Tibial nerve (tissue), 4 donors: ENCODE data around the gene RPS6KL1.

Source experiments
- EP300 ChIP-seq, 2 donors: sonication (generic); formaldehyde crosslinking; IDR thresholded peaks; one replicate each; pipeline ENCODE4 v1.6.1; 2017; ENCODE audit warnings: antibody characterized with exemption in 2 of 2, mild to moderate bottlenecking in 1 of 2
- POLR2A ChIP-seq, 2 donors: fragments of 450-650 bp; IDR thresholded peaks; one replicate each; pipeline ENCODE4 v1.6.1; 2017; ENCODE audit warnings: antibody characterized with exemption in 2 of 2, mild to moderate bottlenecking in 2 of 2, moderate library complexity in 2 of 2
- TF ChIP-seq, protein P1 (sequence below), 5 experiments: fragments of 200-600 bp in 3 of 5; fragments of 450-650 bp in 2 of 5; sonication (generic) in 3 of 5; IDR thresholded peaks; one replicate each; pipeline ENCODE4 v1.5.1; 2016 to 2019; ENCODE audit warnings: antibody characterized with exemption in 5 of 5, mild to moderate bottlenecking in 3 of 5, moderate library complexity in 2 of 5

DNA sequence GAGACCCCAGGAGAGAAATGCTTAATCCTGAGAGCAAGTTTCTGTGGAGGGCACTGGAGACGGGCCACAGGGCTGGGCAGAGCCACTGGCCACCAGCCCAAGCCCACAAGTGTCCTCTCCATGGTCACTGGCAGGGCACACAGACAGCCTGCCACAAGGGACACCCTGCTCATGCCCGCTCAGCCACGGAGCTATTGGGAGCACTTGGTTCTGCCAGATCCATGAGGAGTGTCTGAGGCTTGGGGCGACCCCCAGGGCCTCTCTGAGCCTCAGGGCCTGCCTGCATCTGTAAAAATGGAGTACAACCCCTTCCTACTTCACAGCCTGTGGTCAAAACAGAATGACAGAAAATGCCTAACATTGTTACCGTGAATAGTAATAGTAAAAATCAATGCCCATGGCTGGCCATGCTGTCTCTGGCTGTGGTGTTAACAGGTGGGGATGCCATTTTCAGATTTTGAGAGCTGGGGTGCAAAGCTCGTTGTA is 29.2 kb upstream of the RPS6KL1 start:
- TF ChIP-seq, protein P1, sequence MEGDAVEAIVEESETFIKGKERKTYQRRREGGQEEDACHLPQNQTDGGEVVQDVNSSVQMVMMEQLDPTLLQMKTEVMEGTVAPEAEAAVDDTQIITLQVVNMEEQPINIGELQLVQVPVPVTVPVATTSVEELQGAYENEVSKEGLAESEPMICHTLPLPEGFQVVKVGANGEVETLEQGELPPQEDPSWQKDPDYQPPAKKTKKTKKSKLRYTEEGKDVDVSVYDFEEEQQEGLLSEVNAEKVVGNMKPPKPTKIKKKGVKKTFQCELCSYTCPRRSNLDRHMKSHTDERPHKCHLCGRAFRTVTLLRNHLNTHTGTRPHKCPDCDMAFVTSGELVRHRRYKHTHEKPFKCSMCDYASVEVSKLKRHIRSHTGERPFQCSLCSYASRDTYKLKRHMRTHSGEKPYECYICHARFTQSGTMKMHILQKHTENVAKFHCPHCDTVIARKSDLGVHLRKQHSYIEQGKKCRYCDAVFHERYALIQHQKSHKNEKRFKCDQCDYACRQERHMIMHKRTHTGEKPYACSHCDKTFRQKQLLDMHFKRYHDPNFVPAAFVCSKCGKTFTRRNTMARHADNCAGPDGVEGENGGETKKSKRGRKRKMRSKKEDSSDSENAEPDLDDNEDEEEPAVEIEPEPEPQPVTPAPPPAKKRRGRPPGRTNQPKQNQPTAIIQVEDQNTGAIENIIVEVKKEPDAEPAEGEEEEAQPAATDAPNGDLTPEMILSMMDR (IDR thresholded peaks at IDR 0.05): no peak
- TF ChIP-seq POLR2A (IDR thresholded peaks at IDR 0.05) (no peak), EP300 (IDR thresholded peaks at IDR 0.05) (no peak)
